Measurements from ENCODE around the gene ATP6V1B1.

- TF ChIP-seq, protein P1, sequence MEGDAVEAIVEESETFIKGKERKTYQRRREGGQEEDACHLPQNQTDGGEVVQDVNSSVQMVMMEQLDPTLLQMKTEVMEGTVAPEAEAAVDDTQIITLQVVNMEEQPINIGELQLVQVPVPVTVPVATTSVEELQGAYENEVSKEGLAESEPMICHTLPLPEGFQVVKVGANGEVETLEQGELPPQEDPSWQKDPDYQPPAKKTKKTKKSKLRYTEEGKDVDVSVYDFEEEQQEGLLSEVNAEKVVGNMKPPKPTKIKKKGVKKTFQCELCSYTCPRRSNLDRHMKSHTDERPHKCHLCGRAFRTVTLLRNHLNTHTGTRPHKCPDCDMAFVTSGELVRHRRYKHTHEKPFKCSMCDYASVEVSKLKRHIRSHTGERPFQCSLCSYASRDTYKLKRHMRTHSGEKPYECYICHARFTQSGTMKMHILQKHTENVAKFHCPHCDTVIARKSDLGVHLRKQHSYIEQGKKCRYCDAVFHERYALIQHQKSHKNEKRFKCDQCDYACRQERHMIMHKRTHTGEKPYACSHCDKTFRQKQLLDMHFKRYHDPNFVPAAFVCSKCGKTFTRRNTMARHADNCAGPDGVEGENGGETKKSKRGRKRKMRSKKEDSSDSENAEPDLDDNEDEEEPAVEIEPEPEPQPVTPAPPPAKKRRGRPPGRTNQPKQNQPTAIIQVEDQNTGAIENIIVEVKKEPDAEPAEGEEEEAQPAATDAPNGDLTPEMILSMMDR (IDR thresholded peaks at IDR 0.05) = no peak
- no peak for TF ChIP-seq POLR2A (IDR thresholded peaks at IDR 0.05)
These were observed 43.0 kb upstream of the ATP6V1B1 start for GRCh38 chr2:70892750-70893149.
